Psoas muscle (tissue), 8 donors: ENCODE results near the gene RING1. TPM values are rescaled to one million over a fixed set of nuclear protein-coding genes. Genes with fewer than 3 reads are reported as not detected.
"Not testable (repeated sequence)": the region's sequence is repeated elsewhere in the genome, so short reads cannot be mapped to it uniquely, and the experiment has no call there.

ENCODE experiments used
- ATAC-seq, 4 donors: fragments of 200-7000 bp; cut with Tn5 transposase; one replicate each; pipeline ENCODE4 v1.9.1; 2020; ENCODE audit warnings: moderate library complexity in 3 of 4, mild to moderate bottlenecking in 2 of 4
- DNase-seq, 2 donors: peaks; one replicate each; pipeline ENCODE4 v3.0.0-alpha.2; 2020
- H3K27ac ChIP-seq: fragments of 200-600 bp; one replicate; pipeline ENCODE4 v1.8.0; 2022
- H3K27me3 ChIP-seq, 3 donors: fragments of 200-600 bp in 1 of 3; one replicate each; pipeline versions ENCODE4 v1.6.1 to v1.8.0; 2013 to 2022; ENCODE audit warnings: low read length in 2 of 3, mild to moderate bottlenecking in 2 of 3, moderate library complexity in 1 of 3; ENCODE audit not compliant: insufficient read depth in 3 of 3
- H3K36me3 ChIP-seq, 2 donors: fragments of 200-600 bp in 1 of 2; one replicate each; pipeline versions ENCODE4 v1.6.1 to v1.8.0; 2013 to 2022; ENCODE audit warnings: low read depth in 1 of 2, mild to moderate bottlenecking in 1 of 2, moderate library complexity in 1 of 2; ENCODE audit not compliant: insufficient read depth in 1 of 2
- H3K4me1 ChIP-seq: fragments of 200-600 bp; one replicate; pipeline ENCODE4 v1.8.0; 2022
- H3K4me3 ChIP-seq: fragments of 200-600 bp; one replicate; pipeline ENCODE4 v1.8.0; 2022; ENCODE audit warnings: mild to moderate bottlenecking
- H3K9me3 ChIP-seq: fragments of 200-600 bp; one replicate; pipeline ENCODE4 v1.8.0; 2022
- CTCF ChIP-seq: fragments of 200-600 bp; IDR thresholded peaks from one replicate; pipeline ENCODE4 v1.8.0; 2022; ENCODE audit warnings: antibody characterized with exemption
- WGBS, 3 donors: extraction: QIAGEN DNeasy Blood & Tissue Kit; methylation state at CpG; one replicate each; pipeline versions ENCODE4 v1.1.6 to v1.1.7; 2013; 5-methylcytosine and 5-hydroxymethylcytosine counted together
- intact Hi-C, 2 donors: fragments of 100-400 bp; cut with DNase I; formaldehyde crosslinking; loops; one replicate each; pipeline versions ENCODE4 v1.11.0 to v1.14.2; 2022
- polyA plus RNA-seq, 3 donors: library from polyadenylated mRNA; stranded (reverse); fragments of 200-250 nt; gene quantifications; one replicate each; pipeline ENCODE4 v1.2.3, GENCODE V29; 2013
- total RNA-seq, 4 donors: library from RNA; stranded (reverse); fragmentation: NEBNext Ultra II Directional in 2 of 4; extraction: Animal tissue kit (Norgen Biotek cat#: 25700) in 2 of 4; gene quantifications; one replicate each; pipeline versions ENCODE4 v1.2.1 to v1.2.4, GENCODE V29; 2021 to 2023
- donor health status: healthy with polysubstance abuse.
- donor health status: DM: no; HTN: no; CAD: no; lungs with moderate emphysema.
- donor health status: Bipolar disorder and iron deficiency.
- donor health status: healthy.
- donor health status: DM: yes; HTN: yes; CAD: no.
- donor health status: DM: no; HTN: no; CAD: no.
- donor health status: DM: no; HTN: no; CAD: no.
- donor health status: DM: yes; HTN: yes; CAD: no.

Gene RING1
- total and polyA plus RNA-seq, 7 donors = 27.9 to 39.4 (median 30.2) TPM

GRCh38 chr6:33217246-33217645, 8.9 kb downstream of the RING1 start:
- peaks cover 8% of the 10 kb centered on the region for H3K4me1 ChIP-seq
- no peak overlapping the region for H3K27ac ChIP-seq
- WGBS, 3 donors = 81 to 87% (median 82%) methylated on average over 6 of the region's 6 CpGs
- TF ChIP-seq CTCF = no peak
- intact Hi-C loops = no loop called here
- DNase-seq (no peak), ATAC-seq (no peak)
- H3K9me3 ChIP-seq = no peaks in the 10 kb centered on the region
- no peaks in the 10 kb centered on the region for H3K36me3 ChIP-seq
- peaks cover 0 to 7% (median 0%) of the 10 kb centered on the region in 3 donors for H3K27me3 ChIP-seq
- no peak overlapping the region for H3K4me3 ChIP-seq

- DNase-seq = no peak
- intact Hi-C loops = no loop called here
- ATAC-seq = no peak
Measured at GRCh38 chr6:33217681-33218080, 9.4 kb downstream of the RING1 start.

DNA sequence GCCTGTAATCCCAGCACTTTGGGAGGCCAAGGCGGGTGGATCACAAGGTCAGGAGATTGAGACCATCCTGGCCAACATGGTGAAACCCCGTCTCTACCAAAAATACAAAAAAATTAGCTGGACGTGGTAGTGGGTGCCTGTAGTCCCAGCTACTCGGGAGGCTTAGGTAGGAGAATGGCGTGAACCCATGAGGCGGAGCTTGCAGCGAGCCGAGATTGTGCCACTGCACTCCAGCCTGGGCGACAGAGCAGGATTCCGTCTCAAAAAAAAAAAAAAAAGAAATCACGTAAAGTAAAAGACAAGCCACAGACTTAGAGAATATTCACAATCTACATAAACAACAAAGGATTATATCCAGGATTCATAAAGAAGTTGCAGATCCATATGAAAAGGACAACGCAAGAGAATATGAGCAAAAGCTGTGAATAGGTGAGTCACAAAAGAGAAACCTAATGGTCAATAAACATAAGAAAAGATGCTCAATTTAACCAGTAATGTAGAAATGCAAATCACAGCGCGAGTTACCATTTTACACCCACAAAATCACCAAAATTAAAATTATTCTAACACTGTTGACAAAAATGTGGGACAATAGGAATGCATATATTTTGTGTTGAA, 18.3 kb downstream of the RING1 start:
- 49 to 52% (median 51%) methylated on average over 14 of the region's 14 CpGs for WGBS, 3 donors
- intact Hi-C loops = not testable (repeated sequence)

More at GRCh38 chr6:33217681-33218080, 9.4 kb downstream of the RING1 start:
- WGBS, 3 donors = 55 to 62% (median 62%) methylated on average over 3 of the region's 3 CpGs
- no peak for TF ChIP-seq CTCF
- H3K36me3 ChIP-seq = no peaks in the 10 kb centered on the region
- H3K27me3 ChIP-seq = peaks cover 0 to 7% (median 0%) of the 10 kb centered on the region in 3 donors
- H3K4me3 ChIP-seq = no peak overlapping the region
- H3K27ac ChIP-seq = no peak overlapping the region
- H3K4me1 ChIP-seq = peaks cover 7% of the 10 kb centered on the region
- no peaks in the 10 kb centered on the region for H3K9me3 ChIP-seq

DNA sequence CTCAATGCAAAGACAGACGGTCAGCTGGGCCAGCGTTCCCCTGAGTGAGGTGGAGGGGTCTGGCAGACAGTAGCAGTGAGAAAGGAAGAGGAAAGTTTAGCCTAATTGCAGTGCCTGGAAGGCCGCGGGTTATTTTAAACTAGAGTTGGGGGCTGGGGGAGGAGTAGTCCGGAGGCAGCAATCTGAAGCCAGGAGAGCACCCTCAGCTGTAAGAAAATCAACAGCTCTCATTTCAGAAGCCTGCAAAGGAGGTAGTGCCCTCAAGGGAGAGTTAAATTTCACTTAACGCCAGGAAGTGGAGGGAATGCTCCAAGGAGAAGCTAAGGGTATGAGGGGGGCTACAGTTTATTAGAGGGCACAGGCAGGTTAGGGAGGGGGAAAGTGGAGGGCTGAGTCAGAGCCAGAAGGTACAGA, 26.9 kb downstream of the RING1 start:
- no peak overlapping the region for H3K27ac ChIP-seq
- 7 to 8% (median 8%) methylated on average over 6 of the region's 6 CpGs for WGBS, 3 donors
- peaks cover 0 to 16% (median 4%) of the 10 kb centered on the region in 3 donors for H3K27me3 ChIP-seq
- H3K4me1 ChIP-seq = no peaks in the 10 kb centered on the region
- ATAC-seq = no peak
- no peak for DNase-seq
- H3K9me3 ChIP-seq = no peaks in the 10 kb centered on the region
- intact Hi-C loops = loop anchor here in 1 of 2 donors (5.0 kb wide), 1 partner anchor 68 kb away; no protein-coding TSS in a partner anchor
- H3K4me3 ChIP-seq = no peak overlapping the region
- no peak for TF ChIP-seq CTCF
- H3K36me3 ChIP-seq = no peaks in the 10 kb centered on the region

More for the DNA sequence above, 18.3 kb downstream of the RING1 start:
- H3K27ac ChIP-seq, DNase-seq, ATAC-seq, H3K36me3 ChIP-seq, H3K4me3 ChIP-seq, H3K27me3 ChIP-seq, H3K4me1 ChIP-seq, H3K9me3 ChIP-seq: not testable (repeated sequence)

DNA sequence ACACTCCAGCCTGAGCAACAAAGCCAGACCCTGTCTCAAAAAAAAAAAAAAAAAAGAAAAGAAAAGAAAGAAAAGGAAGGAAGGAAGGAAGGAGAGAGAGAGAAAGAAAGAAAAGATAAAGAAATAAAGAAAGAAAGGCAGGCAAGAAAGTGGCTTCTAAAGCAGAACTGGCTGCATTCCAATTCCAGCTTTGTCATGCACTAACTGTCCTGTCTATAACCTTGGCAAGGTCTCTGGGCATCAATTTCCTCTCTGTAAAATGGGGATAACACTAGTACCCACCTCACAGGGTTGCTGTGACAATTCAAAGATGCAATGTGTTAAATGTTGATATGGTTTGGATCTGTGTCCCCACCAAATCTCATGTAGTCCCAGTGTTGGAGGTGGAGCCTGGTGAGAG, 28.0 kb downstream of the RING1 start:
- Histone ChIP-seq H3K27me3 (peaks cover 0 to 16% (median 4%) of the 10 kb centered on the region in 3 donors), H3K27ac (no peak overlapping the region), H3K4me3 (no peak overlapping the region), H3K4me1 (no peaks in the 10 kb centered on the region), H3K36me3 (no peaks in the 10 kb centered on the region), H3K9me3 (no peaks in the 10 kb centered on the region)
- intact Hi-C loops = loop anchor here in 1 of 2 donors (5.0 kb wide), 1 partner anchor 69 kb away; no protein-coding TSS in a partner anchor
- TF ChIP-seq CTCF = no peak
- DNase-seq (no peak), ATAC-seq (no peak)
